ENCODE results near the gene ATG2A.

Gene ATG2A

GRCh38 chr11:64923944-64924909, 7.2 kb upstream of the ATG2A start, which contains the start of gene PPP2R5B:
PPP2R5B (plus strand) TSS chr11:64924689; CDS start chr11:64925735, 1,046 bp downstream.
- TF ChIP-seq ZFX (IDR thresholded peaks at IDR 0.05; ENCODE audit: borderline replicate concordance), result no peak
- TF ChIP-seq CTCF (IDR thresholded peaks at IDR 0.05), result no peak

GRCh38 chr11:64923151-64923661, 6.2 kb upstream of the ATG2A start:
- 0 out of 2 replicates have a peak overlapping the region, but pooled peaks have one; percentile 74 for H3K27ac ChIP-seq
- no peak for TF ChIP-seq CTCF (IDR thresholded peaks at IDR 0.05)
- no peak for TF ChIP-seq ZFX (IDR thresholded peaks at IDR 0.05; ENCODE audit: borderline replicate concordance)

More at GRCh38 chr11:64923944-64924909, 7.2 kb upstream of the ATG2A start, which contains the start of gene PPP2R5B:
- H3K27ac ChIP-seq, result peak within 1 kb of the TSS; percentile 74

- H3K27ac ChIP-seq, result no peak overlapping the region
- TF ChIP-seq CTCF (IDR thresholded peaks at IDR 0.05), result no peak
- no peak for TF ChIP-seq ZFX (IDR thresholded peaks at IDR 0.05; ENCODE audit: borderline replicate concordance)
Observed at GRCh38 chr11:64921384-64921783, 4.4 kb upstream of the ATG2A start.

GRCh38 chr11:64920124-64920523, 3.1 kb upstream of the ATG2A start:
- TF ChIP-seq ZFX (IDR thresholded peaks at IDR 0.05; ENCODE audit: borderline replicate concordance), result no peak
- TF ChIP-seq CTCF (IDR thresholded peaks at IDR 0.05), result no peak
- no peak overlapping the region for H3K27ac ChIP-seq

- no peak for TF ChIP-seq ZFX (IDR thresholded peaks at IDR 0.05; ENCODE audit: borderline replicate concordance)
- no peak for TF ChIP-seq CTCF (IDR thresholded peaks at IDR 0.05)
- H3K27ac ChIP-seq, result no peak overlapping the region
Observed at GRCh38 chr11:64919627-64920026, 2.6 kb upstream of the ATG2A start.

- H3K27ac ChIP-seq, result peak overlapping the region; percentile 65
Observed at GRCh38 chr11:64918017-64918416, 1.0 kb upstream of the ATG2A start.

More at GRCh38 chr11:64918017-64918416, 1.0 kb upstream of the ATG2A start:
- TF ChIP-seq CTCF (IDR thresholded peaks at IDR 0.05) (peak; percentile 29), ZFX (IDR thresholded peaks at IDR 0.05; ENCODE audit: borderline replicate concordance) (no peak)

Data from 22Rv1 (cell line).